Astrocyte (in vitro differentiated cells and primary cell): ENCODE results near the gene PMEL.

Source experiments
- CTCF ChIP-seq: IDR thresholded peaks from 2 replicates; pipeline ENCODE4 v1.5.1; 2011; ENCODE audit warnings: low read depth, mild to moderate bottlenecking, inconsistent platforms, low read length, moderate library complexity; ENCODE audit not compliant: insufficient read depth
- EZH2 ChIP-seq: IDR thresholded peaks from 2 replicates; pipeline ENCODE4 v1.6.1; 2012; ENCODE audit warnings: mild to moderate bottlenecking, low read length, inconsistent platforms; ENCODE audit not compliant: insufficient read depth

- peak; percentile 71 for TF ChIP-seq CTCF
- no peak for TF ChIP-seq EZH2
These were observed 35.0 kb downstream of the PMEL start, which contains the start of gene DGKA for GRCh38 chr12:55930771-55931316.
